ENCODE data around the gene FCF1.
A peak's percentile ranks its signal among the peaks of the same experiment; 100 is the strongest.

Gene FCF1, protein sequence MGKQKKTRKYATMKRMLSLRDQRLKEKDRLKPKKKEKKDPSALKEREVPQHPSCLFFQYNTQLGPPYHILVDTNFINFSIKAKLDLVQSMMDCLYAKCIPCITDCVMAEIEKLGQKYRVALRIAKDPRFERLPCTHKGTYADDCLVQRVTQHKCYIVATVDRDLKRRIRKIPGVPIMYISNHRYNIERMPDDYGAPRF

DNA sequence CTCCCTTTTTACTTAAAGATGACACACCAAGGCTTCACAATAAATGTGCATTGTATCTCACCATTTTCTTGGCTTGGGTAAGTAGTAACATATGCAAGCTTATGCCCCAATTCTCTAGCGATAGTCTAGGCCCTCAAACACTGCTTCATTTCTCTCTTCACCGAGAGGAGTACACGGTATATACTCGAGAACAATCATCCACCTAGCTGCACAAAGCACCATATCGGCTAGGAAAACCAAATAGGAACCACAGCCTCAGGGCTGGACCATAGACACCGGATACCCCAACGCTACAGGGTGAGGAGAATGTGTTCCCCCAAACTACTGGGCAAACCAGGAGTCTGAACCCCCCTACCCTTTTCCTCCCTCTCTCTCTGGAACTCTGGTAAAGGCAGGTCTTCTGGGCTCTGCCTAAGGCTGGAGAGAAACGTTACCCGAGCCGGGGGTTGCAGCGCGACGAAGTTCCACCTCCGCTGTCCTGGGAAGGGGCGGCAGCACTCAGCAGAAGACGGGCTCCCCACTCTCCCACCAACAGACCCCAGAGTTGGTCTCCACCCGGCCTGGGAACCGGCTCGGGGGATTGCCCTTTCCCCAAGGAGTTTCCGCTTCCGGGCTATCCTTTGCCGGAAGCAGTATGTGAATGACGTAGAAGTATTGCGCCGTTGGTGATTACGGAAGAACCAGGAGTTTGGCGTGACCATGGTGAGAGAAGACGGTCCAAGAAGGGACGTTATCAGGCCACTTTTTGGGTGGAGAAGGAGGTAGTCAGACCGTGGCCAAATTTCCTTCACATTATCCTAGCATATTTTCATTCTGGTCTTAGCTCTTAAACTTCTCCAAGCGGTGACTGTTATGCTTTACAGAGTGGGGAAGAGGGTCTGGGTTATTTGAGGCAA is at the start of gene FCF1, which contains the start of gene AREL1:
Gene FCF1, plus strand, starts transcription at position 646 of the 896 bp plus-strand sequence. Its CDS starts 54 bp downstream, at position 700.
Gene AREL1, minus strand, starts transcription at position 582 of the 896 bp plus-strand sequence. CDS start 27,465 bp downstream, outside the sequence.
- DNase-seq, result no peak

DNA sequence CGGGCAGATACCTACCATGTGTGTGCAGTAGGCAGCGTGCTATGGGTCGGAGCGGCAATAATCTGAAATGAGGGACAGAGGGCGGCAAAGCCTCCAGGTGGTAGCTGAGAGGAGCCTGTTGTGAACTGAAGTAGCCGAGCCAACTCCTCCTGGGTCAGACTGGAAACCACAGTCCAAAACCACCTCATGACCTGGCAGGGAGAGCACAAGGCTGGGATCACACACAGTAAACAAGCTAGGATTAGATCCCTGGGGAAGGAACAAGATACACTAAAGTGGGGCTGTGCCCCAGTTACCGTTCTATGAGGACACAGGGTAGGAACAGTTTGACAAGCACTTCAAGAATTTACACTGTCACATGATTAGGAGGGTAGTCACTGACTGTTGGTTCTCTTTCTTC is 49.1 kb upstream of the FCF1 start:
- DNase-seq, result no peak

DNA sequence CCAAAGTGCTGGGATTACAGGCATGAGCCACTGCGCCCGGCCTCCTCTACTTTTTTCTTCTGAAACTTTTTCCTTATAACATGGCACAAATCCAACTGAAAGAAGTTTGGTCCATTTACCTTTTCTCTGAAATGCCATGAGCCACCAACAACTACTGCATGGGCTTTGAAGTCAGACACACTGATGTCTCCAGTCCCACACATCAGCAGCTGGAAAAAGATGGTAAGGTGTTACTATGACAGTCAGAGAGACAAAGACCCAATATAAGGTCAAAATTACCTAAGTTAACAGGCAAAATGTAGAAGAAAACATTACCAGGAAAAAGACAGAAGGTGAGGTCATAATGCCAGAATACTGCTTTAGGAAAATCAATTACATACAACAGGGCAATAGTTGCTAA is 48.2 kb upstream of the FCF1 start:
- no peak for DNase-seq

DNA sequence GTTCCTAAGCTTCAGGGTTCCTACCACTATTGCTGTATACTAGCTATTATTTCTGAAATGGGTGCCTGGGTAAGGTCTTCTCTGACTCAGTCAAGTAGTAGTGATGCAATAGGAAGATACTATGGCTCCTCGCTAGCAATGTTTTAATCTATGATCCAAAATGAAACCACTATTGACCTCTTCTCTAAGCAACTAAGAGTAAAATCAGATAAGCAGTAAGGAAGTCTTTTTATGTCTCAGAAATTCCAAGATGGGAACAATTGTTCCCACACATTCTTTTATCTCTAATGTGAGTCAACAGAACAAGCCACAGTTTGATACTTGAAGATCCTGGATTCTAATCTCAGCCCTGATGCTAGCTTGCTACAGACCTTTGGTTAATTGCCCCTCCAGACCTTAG is 45.2 kb upstream of the FCF1 start:
- DNase-seq, result no peak

DNA sequence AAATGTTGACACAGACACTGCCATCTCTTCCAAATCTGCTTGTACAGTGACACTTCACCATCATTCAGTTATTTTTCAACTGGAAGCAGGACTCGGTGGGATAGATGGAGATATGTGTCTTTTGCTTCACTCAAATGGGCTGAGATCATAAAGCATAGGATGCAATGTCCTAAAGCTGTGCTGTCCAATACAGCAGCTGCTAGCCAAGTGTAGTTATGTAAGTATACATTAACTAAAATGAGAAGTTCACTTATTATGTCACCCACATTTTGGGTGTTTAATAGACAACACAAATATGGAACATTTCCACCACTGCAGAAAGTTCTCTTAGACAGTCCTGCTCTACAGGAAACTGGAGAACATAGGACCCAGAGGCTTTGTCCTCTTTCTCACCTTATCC is 43.7 kb upstream of the FCF1 start:
- DNase-seq, result no peak

DNA sequence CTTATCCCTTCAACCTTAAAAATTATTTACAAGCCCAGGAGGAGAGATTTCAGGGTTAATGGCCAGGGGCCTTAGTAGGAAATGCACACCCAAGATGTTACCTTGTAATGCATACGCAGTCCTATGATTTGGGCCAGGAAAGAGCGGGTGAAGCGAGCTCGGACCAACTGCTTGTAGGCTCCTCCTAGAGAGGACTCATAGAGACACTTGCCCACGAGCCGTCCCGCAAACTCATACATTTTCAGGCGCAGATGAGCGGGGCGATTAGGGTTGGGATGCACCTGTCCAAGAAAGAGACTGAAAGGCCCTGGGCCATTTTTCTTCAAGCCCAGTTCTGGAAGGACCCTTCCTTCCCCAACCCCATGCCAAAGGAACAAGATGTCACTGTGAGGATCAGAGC is 43.1 kb upstream of the FCF1 start:
- DNase-seq, result no peak

DNA sequence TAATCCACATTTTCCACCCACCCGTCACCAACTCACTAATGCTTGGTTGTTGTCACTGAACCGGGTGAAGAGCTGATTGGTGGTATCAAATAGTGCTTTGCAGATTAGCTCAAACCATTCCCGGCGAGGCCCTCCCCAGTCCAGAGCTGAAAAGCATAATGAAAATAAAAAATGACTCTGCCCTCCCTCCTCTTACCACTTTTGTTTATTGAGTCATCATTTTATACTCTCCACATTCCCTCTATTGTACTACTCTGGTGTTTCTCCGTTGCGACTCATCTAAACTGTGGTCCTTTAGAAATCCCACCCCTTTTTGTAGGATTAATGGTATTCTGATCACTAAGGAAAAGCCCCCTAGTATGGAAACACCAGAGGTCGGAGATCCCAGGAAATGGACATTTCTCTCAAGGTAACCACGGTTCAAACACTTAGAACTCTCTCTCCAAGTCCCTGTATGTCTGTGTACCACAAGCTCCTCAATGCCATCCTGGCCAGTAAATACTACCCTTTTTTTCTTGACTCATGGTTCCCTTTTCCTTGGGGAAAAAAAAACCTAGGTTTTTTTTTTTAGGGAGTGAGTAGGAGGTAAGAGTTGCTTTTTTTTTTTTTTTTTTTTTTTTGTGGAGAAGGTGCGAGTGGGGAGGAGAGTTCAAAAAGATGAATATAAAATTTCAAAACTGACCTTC is 42.1 kb upstream of the FCF1 start:
- no peak for DNase-seq

DNA sequence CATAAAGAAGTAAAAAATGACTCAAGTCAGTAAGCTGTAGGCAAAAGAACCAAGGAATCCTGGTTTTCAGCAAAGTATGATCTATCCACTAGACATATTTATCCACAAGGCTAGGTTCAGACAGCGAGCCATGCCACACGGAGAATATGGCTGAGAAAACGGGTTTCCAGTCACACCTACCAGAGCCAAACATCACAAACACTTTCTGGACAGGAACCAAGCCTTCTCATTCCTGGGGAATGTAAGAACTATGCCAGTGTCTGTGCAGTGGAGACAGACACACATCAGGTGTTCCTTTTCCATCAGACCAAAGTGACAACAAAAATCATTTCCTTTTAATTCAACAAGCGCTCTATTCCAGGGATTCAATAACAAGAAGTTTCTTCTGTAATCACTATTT is 41.2 kb upstream of the FCF1 start:
- no peak for DNase-seq

DNA sequence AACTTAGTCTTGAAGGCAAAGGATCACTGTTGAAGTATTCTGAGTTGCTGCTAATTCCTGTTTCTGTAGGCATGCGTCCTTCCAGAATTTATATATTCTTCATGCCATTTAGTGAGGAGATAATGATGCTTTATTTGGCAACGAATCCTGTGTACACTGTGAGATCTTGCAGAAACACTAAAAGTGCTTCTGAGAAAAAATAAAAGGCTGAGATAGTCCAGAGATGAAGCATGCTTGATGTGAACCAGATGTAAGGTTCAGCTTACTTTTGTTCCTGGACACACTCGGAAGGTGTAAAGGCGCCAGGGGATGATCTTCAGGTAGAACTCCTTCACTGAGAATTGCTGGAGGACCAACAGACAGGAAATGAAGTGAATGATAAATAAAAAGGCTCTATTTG is 39.2 kb upstream of the FCF1 start:
- DNase-seq, result no peak

DNA sequence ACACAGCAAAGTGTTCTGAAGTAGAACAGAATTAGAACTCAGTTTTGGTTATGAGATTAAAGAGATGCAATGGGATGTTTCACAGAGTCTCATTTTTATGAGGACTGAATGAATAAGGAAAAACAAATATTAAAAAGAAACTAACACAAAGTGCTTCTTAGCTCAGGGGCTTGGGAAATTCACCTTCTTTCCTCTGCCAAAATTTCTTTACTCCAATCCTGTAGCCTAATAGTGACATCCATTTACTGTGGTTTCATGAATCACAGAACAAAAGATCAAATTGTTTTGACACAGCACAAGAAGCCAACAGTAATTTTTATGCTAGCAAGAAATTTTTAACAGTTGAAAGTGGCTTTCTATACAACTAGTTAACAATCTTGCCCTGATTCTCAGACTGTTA is 37.7 kb upstream of the FCF1 start:
- no peak for DNase-seq

DNA sequence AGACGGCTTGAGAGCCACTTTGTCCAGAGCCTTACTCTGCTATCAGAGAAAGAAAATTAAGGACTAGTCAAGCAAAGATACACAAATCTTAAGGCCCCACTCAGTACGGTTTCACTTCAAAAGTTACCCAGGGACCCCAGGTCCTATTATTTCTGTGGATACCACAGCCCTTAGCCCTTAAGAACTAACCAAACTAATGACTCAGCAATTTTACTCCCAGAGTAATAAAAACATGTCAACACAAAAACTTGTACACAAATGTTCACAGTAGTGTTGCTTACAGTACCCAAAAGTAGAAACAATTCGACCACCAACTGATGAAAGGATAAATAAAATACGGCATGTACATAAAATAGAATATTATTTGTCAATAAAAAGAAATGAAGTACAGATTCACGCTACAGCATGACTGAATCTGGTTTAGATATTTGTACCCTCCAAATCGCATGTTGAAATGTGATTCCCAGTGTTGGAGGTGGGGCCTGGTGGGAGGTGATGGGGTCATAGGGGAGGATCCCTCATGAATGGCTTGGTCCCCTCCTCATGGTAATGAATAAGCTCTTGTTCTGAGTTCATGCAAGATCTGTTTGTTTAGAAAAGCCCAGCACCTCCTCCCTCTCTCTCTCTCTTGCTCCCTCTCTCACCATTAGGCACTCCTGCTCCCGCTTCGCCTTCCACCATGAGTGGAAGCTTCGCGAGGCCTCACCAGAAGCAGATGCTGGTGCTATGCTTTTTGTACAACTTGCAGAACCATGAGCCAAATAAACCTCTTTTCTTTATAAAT is 30.6 kb upstream of the FCF1 start:
- DNase-seq, result no peak

DNA sequence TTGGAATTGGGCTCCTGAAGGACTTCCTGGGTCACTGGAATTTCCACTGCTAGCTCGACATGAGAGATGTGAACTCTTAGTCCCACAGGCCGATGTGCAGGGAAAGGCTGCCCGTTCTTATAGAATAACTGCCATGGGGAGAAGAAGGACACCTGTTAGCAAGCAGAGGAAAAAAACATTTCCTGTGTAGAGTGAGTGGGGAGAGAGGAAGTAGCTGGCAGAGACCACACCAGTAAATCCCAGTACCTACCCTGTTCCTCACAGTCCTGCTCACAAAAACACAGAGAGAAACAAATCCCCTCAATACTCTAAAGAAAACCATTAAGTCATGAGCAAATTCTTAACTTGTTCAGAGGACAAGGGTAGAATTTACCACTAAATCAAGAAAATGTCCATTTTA is 29.5 kb upstream of the FCF1 start:
- DNase-seq, result no peak

DNA sequence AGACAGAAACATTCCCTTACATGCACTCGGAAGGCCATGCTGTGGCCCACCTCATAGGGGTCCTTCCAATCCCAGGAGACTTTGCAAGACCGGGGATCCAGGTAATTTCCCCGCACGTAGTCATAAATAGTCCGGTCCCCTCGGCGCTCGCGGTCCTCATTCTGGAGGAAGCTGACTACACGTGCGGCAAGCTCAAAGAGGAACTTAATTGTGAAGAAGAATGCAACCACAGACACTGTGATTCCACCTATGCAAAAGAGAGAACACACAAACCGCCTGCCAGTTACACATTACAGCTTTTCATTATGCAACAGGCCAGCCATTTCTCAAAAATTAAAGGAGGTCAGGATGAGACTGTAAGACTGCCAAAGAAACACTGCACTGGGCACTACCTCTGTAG is 28.5 kb upstream of the FCF1 start:
- DNase-seq, result peak; percentile 64

DNA sequence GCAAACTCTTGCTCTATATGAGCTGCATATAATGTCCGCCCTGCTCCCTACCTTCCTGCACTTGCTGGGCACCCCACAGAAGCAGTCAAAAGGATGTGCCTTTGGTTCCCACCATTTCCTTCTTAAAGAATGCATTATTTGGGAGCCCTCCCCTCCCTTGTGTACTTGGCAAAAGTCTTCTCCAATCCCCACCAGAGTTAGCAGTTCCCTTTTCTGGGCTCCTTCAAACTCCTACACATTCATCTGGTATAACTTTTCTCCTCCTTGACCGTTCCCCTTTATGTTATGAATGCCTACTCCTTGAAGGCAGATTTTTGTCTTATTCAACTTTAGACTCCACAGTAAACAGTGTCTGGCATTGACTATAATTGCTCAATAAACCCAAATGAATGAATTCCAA is 27.9 kb upstream of the FCF1 start:
- no peak for DNase-seq

DNA sequence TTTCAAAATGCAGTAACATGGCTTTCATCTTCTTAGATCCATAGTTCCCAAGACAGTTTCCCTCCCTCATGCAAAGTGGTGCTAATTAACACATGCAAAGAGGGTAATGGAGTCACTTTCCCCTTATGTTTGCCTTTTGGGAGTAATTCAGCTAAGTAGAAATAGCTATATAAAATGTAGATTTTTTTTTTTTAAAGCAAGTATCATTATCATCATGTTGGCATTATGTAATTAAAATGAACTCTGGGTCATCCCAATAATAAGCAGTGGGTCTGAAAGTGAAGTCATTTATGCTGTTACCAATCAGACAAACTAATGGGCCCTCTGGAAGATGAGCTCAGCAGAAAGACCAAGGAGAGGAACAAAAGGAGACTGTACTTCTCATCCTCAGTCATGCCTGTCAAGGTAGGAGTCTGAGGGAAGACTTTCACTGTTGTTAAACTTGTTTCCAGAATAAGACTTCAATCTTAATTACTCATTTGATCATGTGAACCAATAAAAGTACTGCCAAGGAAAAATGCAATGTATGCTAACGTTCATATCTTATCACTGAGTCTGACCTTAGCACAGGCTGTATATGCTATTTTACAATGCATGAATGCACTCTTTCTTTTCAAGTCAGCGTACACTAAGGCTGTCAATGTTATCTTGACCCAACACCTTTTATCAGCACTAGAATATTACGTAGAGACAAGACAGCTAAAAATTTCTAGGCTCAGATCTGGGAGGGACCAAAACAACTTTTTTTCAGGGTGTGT is 26.8 kb upstream of the FCF1 start:
- no peak for DNase-seq

DNA sequence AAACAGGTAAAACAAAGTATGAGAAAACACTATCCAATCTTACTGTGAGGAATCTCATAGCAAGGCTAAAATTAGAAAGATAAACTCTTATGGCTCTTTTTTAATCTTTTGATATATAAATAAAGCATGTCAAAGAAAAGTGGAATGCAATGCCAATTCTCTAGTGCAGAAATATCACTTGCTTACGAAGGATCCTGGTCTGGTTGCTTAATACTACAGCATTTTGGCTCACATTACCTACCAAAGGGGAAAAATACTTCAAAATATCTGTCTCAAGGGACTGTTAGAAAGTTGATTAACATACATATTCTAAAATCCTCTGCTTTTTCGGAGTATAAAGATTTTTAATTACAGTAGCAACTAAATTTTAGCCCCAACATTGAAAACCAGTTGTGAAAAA is 21.5 kb upstream of the FCF1 start:
- no peak for DNase-seq

DNA sequence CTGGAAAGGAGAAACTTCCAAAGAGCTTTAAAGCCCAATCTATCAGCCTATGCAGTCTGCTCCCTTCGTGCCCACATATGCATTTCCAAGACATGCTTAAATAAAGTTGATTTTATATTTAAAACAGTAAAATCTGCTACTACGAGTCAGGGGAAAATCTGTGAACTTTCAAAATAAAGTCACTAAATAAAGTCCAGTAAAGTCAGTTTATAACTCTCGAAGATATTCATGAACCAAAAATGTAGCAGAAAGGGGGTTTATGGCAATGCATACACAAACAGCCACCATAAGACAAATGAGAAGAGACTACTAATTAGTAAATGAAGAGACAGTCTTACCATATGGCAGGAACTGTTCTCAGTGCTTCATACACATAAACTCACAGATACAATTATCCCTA is 19.8 kb upstream of the FCF1 start:
- no peak for DNase-seq

DNA sequence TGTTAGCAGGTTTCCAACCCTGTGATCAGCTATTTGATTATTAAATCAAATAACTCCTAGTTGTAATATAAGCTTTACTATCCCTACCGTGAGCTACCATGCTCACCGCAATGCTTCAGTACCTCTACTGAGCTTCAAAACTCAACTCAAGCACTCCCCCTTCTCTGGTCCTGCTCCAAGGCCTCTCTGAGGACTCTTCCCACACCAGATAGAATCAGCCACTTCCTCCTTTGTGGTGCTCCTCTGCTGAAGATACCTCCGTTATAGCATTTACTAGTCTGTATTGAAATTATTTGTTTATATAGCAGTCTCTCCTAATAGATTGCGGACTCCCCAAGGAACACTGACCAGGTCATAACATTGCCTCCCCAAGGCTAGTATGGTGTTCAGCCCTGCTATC is 17.5 kb upstream of the FCF1 start:
- no peak for DNase-seq

DNA sequence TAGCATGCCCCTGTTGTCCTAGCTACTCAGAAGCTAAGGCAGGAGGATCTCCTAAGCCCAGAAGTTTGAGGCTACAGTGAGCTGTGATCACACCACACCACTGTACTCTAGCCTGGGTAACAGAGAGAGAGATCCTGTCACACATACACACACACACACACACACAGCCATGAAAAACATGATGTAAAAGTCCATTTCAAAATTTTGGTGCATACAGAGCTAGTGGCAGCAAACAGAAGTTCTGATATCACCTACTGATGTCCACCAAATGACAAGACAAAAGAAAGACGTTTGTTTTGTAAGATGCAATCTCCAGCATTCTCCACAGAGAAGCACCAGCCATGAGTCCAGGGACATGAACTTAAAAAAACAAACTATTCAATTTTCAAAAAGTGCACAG is 15.9 kb upstream of the FCF1 start:
- no peak for DNase-seq

DNA sequence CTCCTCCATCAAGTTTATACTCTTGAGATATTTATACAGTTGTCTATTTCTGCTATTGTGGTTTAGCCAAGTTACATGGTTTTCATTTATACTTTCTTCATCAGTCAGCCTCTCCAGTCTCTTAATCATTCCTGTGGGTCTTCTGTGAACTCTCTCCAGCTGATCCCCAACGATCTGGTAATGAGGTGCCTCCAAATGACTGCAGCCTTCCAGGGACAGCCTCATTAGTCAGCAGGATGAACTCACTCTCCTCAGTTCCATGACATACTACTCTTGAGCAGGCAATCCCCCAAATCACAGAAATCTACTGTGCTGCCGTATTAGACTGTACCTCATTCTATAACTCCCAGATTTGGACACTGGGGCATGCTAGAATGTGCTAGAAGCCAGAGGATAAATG is 15.4 kb upstream of the FCF1 start:
- no peak for DNase-seq

DNA sequence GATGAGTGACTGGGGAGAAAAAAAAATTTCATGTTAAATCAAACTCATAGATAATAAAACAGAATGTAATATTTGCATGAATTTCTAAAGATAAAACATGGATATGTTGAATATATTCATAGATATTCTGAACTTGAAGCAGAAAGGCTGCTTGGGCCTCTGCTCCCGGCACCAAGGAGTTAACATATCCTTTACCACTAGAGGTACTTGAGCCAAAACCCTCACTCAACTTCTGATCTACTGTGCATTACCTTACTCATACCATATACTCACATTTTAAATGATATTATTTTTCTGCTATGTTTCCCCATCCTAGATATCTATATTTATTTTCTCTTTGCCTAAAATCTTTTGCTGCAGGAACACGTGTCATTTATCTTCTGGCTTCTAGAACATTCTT is 15.0 kb upstream of the FCF1 start:
- DNase-seq, result no peak

DNA sequence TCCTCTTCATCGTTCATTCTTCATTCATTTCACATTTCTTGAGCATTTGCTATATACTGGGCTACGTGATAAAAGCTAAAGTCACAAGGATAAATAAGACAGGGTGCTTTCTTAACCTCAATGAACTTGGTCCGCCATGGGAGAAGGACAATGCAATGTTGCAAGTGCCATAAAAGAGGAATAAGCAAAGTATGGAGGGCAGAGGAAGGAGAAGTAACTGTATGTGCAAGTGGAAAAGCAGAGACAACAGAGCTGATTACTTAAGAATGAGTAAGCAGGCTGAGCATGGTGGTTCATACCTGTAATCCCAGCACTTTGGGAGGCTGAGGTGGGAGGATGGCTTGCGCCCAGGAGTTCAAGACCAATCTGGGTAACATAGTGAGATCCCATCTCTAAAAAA is 14.5 kb upstream of the FCF1 start:
- no peak for DNase-seq

All from KG1 (cell line).